Nephron (organoid): ENCODE results near the gene LRP10.
A peak's percentile ranks its signal among the peaks of the same experiment; 100 is the strongest.

Experiments used
- H3K27ac Mint-ChIP-seq, 3 experiments: 2 replicates each; pipeline ENCODE4 v1.8.0; 2020; ENCODE audit warnings: mixed read lengths in 3 of 3, mild to moderate bottlenecking in 2 of 3, moderate library complexity in 1 of 3
- H3K27me3 Mint-ChIP-seq: 2 replicates; pipeline ENCODE4 v1.8.0; 2021; ENCODE audit warnings: low read depth, mild to moderate bottlenecking, moderate library complexity, mixed read lengths
- H3K36me3 Mint-ChIP-seq: 2 replicates; pipeline ENCODE4 v1.8.0; 2020; ENCODE audit warnings: low read depth, mixed read lengths
- H3K4me1 Mint-ChIP-seq: 2 replicates; pipeline ENCODE4 v1.8.0; 2020; ENCODE audit warnings: mixed read lengths
- H3K4me3 Mint-ChIP-seq, 3 experiments: 2 replicates each; pipeline ENCODE4 v1.8.0; 2020; ENCODE audit warnings: mild to moderate bottlenecking in 3 of 3, mixed read lengths in 3 of 3, moderate library complexity in 2 of 3
- H3K9me3 Mint-ChIP-seq: 2 replicates; pipeline ENCODE4 v1.8.0; 2020; ENCODE audit warnings: mixed read lengths
- TF ChIP-seq, protein P1 (sequence below), 3 experiments: fragments of 200-600 bp; sonication (generic); IDR thresholded peaks; one replicate each; pipeline ENCODE4 v1.5.0; 2021; ENCODE audit warnings: antibody characterized with exemption in 3 of 3; ENCODE audit not compliant: unreplicated experiment in 3 of 3

The LRP10 gene

DNA sequence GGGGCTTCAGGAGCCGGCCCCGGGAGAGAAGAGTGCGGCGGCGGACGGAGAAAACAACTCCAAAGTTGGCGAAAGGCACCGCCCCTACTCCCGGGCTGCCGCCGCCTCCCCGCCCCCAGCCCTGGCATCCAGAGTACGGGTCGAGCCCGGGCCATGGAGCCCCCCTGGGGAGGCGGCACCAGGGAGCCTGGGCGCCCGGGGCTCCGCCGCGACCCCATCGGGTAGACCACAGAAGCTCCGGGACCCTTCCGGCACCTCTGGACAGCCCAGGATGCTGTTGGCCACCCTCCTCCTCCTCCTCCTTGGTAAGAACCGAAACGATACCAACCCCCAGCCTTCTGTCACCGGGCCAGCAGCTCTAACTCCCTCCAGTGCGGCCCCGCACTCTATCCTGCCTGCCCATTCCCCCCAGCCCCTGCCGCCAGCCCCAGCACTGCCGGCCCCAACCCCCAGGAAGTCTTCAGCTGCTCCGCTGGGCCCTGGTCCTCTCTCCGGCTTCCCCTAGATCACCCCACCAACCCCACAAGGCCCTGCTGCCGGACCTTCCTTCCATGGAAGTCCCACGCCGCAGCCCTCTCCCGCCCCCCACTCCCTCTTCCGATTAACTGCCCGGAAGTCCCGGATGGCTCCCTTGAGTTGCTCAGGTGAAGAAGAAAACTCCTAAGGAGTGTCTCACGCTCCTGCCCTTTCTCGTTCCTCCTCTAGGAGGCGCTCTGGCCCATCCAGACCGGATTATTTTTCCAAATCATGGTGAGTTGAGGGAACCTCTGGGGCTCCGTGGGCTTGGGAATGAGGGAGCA, 693 bp downstream of the LRP10 start:
- Mint-ChIP-seq H3K27me3 (no peaks in the 10 kb centered on the region), H3K4me1 (peaks cover 13% of the 10 kb centered on the region), H3K4me3 (peak overlapping the region; percentile 92 to 98 (median 97)), H3K27ac (peak overlapping the region; percentile 78 to 98 (median 86)), H3K36me3 (peaks cover 16% of the 10 kb centered on the region), H3K9me3 (no peaks in the 10 kb centered on the region)
- TF ChIP-seq, protein P1, sequence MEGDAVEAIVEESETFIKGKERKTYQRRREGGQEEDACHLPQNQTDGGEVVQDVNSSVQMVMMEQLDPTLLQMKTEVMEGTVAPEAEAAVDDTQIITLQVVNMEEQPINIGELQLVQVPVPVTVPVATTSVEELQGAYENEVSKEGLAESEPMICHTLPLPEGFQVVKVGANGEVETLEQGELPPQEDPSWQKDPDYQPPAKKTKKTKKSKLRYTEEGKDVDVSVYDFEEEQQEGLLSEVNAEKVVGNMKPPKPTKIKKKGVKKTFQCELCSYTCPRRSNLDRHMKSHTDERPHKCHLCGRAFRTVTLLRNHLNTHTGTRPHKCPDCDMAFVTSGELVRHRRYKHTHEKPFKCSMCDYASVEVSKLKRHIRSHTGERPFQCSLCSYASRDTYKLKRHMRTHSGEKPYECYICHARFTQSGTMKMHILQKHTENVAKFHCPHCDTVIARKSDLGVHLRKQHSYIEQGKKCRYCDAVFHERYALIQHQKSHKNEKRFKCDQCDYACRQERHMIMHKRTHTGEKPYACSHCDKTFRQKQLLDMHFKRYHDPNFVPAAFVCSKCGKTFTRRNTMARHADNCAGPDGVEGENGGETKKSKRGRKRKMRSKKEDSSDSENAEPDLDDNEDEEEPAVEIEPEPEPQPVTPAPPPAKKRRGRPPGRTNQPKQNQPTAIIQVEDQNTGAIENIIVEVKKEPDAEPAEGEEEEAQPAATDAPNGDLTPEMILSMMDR (IDR thresholded peaks at IDR 0.05; ENCODE audit: unreplicated experiment in 3 of 3) = peak; percentile 84 to 92 (median 87)

DNA sequence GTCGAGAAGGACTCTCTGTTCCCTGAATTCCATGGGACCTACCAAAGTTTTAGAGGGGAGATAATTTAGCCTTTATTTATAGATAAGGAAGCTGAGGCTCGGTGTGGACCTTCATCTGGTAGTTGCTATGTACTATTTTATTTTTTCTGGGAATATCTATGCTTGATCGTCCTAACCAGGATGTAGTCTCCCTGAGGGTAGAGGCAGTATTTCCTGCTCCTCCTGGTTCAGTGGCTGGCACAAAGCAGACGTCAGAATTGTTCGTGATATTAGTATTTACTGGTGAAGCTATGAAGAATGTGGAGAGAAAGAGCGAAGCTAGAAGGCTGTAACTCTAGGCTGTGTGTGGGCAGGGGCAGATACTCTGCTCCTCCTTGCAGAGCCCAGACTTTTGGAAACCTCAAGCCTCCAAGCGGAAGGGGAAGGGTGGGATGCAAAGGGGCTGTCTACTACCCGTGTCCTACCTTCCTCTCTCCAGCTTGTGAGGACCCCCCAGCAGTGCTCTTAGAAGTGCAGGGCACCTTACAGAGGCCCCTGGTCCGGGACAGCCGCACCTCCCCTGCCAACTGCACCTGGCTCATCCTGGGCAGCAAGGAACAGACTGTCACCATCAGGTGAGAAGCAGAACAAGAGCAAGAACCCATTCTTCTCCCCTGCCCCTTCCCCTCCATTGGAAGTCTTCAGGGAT, 1.4 kb downstream of the LRP10 start:
- Mint-ChIP-seq H3K4me3 (peak overlapping the region; percentile 82 to 90 (median 88)), H3K4me1 (peaks cover 13% of the 10 kb centered on the region), H3K27ac (peak overlapping the region; percentile 78 to 90 (median 86)), H3K9me3 (no peaks in the 10 kb centered on the region), H3K36me3 (peaks cover 22% of the 10 kb centered on the region), H3K27me3 (no peaks in the 10 kb centered on the region)
- TF ChIP-seq, protein P1 (IDR thresholded peaks at IDR 0.05; ENCODE audit: unreplicated experiment in 3 of 3) = peak in 1 of 3 experiments; percentile 4

DNA sequence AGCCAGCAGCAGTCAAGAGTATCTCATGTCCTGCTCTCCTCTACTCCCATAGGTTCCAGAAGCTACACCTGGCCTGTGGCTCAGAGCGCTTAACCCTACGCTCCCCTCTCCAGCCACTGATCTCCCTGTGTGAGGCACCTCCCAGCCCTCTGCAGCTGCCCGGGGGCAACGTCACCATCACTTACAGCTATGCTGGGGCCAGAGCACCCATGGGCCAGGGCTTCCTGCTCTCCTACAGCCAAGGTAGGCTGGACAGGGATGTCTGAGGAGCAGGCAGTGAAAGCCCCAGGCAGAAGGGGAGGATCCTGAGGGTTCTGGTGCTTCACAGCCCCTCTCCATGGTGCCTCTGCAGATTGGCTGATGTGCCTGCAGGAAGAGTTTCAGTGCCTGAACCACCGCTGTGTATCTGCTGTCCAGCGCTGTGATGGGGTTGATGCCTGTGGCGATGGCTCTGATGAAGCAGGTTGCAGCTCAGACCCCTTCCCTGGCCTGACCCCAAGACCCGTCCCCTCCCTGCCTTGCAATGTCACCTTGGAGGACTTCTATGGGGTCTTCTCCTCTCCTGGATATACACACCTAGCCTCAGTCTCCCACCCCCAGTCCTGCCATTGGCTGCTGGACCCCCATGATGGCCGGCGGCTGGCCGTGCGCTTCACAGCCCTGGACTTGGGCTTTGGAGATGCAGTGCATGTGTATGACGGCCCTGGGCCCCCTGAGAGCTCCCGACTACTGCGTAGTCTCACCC, 3.6 kb downstream of the LRP10 start:
- TF ChIP-seq, protein P1 (IDR thresholded peaks at IDR 0.05; ENCODE audit: unreplicated experiment in 3 of 3) = no peak
- Mint-ChIP-seq H3K4me3 (no peak overlapping the region), H3K9me3 (no peaks in the 10 kb centered on the region), H3K4me1 (peaks cover 13% of the 10 kb centered on the region), H3K27ac (no peak overlapping the region), H3K36me3 (peaks cover 28% of the 10 kb centered on the region), H3K27me3 (no peaks in the 10 kb centered on the region)

DNA sequence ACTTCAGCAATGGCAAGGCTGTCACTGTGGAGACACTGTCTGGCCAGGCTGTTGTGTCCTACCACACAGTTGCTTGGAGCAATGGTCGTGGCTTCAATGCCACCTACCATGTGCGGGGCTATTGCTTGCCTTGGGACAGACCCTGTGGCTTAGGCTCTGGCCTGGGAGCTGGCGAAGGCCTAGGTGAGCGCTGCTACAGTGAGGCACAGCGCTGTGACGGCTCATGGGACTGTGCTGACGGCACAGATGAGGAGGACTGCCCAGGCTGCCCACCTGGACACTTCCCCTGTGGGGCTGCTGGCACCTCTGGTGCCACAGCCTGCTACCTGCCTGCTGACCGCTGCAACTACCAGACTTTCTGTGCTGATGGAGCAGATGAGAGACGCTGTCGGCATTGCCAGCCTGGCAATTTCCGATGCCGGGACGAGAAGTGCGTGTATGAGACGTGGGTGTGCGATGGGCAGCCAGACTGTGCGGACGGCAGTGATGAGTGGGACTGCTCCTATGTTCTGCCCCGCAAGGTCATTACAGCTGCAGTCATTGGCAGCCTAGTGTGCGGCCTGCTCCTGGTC, 4.3 kb downstream of the LRP10 start:
- Mint-ChIP-seq H3K4me3 (peak overlapping the region in 2 of 3 experiments; percentile 20 to 22), H3K4me1 (peaks cover 9% of the 10 kb centered on the region), H3K27ac (no peak overlapping the region), H3K27me3 (no peaks in the 10 kb centered on the region), H3K9me3 (no peaks in the 10 kb centered on the region), H3K36me3 (peaks cover 28% of the 10 kb centered on the region)
- TF ChIP-seq, protein P1 (IDR thresholded peaks at IDR 0.05; ENCODE audit: unreplicated experiment in 3 of 3) = no peak

DNA sequence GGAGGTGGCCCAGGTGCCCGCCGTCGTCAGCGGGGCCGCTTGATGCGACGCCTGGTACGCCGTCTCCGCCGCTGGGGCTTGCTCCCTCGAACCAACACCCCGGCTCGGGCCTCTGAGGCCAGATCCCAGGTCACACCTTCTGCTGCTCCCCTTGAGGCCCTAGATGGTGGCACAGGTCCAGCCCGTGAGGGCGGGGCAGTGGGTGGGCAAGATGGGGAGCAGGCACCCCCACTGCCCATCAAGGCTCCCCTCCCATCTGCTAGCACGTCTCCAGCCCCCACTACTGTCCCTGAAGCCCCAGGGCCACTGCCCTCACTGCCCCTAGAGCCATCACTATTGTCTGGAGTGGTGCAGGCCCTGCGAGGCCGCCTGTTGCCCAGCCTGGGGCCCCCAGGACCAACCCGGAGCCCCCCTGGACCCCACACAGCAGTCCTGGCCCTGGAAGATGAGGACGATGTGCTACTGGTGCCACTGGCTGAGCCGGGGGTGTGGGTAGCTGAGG, 5.5 kb downstream of the LRP10 start:
- no peak overlapping the region for H3K4me3 Mint-ChIP-seq
- peaks cover 28% of the 10 kb centered on the region for H3K36me3 Mint-ChIP-seq
- TF ChIP-seq, protein P1 (IDR thresholded peaks at IDR 0.05; ENCODE audit: unreplicated experiment in 3 of 3) = no peak
- no peaks in the 10 kb centered on the region for H3K27me3 Mint-ChIP-seq
- H3K4me1 Mint-ChIP-seq = peaks cover 15% of the 10 kb centered on the region
- H3K27ac Mint-ChIP-seq = no peak overlapping the region
- no peaks in the 10 kb centered on the region for H3K9me3 Mint-ChIP-seq
